BLaER1 treated with 17β-estradiol and CSF1 and Interleukin-3, amounts not matched to agents 10 nM and 100 nM (cell line): ENCODE results near the gene ADARB2.

ENCODE experiments used
- H3K27ac ChIP-seq, 11 experiments: shearing (Covaris generic); formaldehyde crosslinking; 2 replicates each; pipeline ENCODE4 v1.8.1; 2022
- H3K27me3 ChIP-seq, 11 experiments: shearing (Covaris generic); formaldehyde crosslinking; 2 replicates each; pipeline ENCODE4 v1.8.1; 2022
- H3K36me3 ChIP-seq, 11 experiments: shearing (Covaris generic); formaldehyde crosslinking; 2 replicates each; pipeline ENCODE4 v1.8.1; 2022
- H3K4me1 ChIP-seq, 10 experiments: shearing (Covaris generic); formaldehyde crosslinking; 2 replicates each; pipeline ENCODE4 v1.8.1; 2022
- H3K4me2 ChIP-seq, 11 experiments: shearing (Covaris generic); formaldehyde crosslinking; 2 replicates each; pipeline ENCODE4 v1.8.1; 2022
- H3K4me3 ChIP-seq, 10 experiments: shearing (Covaris generic); formaldehyde crosslinking; 2 replicates each; pipeline ENCODE4 v1.8.1; 2022
- H3K9ac ChIP-seq, 11 experiments: shearing (Covaris generic); formaldehyde crosslinking; 2 replicates each; pipeline ENCODE4 v1.8.1; 2022
- H3K9me3 ChIP-seq, 11 experiments: shearing (Covaris generic); formaldehyde crosslinking; replicated peaks in 1 of 11; 2 replicates each; pipeline ENCODE4 v1.8.1; 2022
- H4K20me1 ChIP-seq, 11 experiments: shearing (Covaris generic); formaldehyde crosslinking; 2 replicates each; pipeline ENCODE4 v1.8.1; 2022
- Cebpa-rat ChIP-seq, 11 experiments: shearing (Covaris generic); IDR thresholded peaks; 2 replicates each; pipeline ENCODE4 v1.8.1; 2022

The ADARB2 gene

DNA sequence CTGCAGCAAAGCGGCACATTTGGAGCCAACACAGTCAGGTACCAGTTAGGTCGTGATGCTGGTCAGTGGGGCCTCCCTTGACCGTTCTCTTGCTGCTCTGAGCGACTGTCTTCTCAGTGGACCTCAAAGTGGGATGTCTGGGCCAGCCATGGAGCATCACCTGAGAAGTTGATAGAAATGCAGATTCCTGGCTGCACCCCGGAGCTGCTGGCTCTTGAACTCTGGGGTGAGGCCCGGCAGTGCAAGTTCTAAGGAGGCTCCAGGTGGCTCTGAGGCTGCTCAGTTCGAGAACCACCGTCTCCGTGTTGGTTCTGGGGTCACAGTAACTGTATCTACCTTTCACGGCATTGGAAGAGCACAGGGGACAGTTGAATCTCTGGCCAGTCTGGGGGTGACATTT, 533.6 kb downstream of the ADARB2 start:
- no peaks in the 10 kb centered on the region for H3K9me3 ChIP-seq
- H3K36me3 ChIP-seq = no peaks in the 10 kb centered on the region
- H4K20me1 ChIP-seq = 0 out of 22 replicates have a peak, but pooled peaks cover 0 to 7% (median 0%) of the 10 kb centered on the region in 11 experiments
- H3K27me3 ChIP-seq = no peaks in the 10 kb centered on the region
- no peak overlapping the region for H3K4me2 ChIP-seq
- H3K4me1 ChIP-seq = no peaks in the 10 kb centered on the region
- TF ChIP-seq Cebpa-rat (IDR thresholded peaks at IDR 0.05) = no peak
- no peak overlapping the region for H3K27ac ChIP-seq
- no peak overlapping the region for H3K9ac ChIP-seq
- H3K4me3 ChIP-seq = no peak overlapping the region

DNA sequence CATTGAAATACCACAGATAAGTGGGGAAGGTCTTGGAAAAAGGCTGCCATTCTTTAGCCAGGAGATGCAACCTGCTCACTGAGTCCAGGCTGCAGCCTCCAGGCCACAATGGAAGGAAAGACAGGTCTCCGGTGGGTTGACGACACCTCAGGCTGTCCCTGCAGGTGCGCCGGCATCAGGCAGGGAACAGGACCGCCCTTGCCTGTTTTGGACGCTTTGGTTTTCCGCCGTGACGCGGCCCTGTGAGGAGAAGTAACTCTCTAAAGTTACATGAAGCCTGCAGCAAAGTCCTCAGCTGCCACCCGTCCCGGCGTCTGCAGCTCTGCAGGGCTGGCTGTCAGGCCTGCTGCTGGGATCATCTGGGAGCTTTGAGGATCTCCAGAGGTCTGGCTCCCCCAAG, 534.1 kb downstream of the ADARB2 start:
- no peaks in the 10 kb centered on the region for H3K36me3 ChIP-seq
- H3K9me3 ChIP-seq = no peaks in the 10 kb centered on the region
- H3K27me3 ChIP-seq = no peaks in the 10 kb centered on the region
- no peak overlapping the region for H3K4me2 ChIP-seq
- 0 out of 22 replicates have a peak, but pooled peaks cover 0 to 7% (median 0%) of the 10 kb centered on the region in 11 experiments for H4K20me1 ChIP-seq
- no peak overlapping the region for H3K27ac ChIP-seq
- TF ChIP-seq Cebpa-rat (IDR thresholded peaks at IDR 0.05) = no peak
- no peak overlapping the region for H3K4me3 ChIP-seq
- H3K9ac ChIP-seq = no peak overlapping the region
- no peaks in the 10 kb centered on the region for H3K4me1 ChIP-seq

DNA sequence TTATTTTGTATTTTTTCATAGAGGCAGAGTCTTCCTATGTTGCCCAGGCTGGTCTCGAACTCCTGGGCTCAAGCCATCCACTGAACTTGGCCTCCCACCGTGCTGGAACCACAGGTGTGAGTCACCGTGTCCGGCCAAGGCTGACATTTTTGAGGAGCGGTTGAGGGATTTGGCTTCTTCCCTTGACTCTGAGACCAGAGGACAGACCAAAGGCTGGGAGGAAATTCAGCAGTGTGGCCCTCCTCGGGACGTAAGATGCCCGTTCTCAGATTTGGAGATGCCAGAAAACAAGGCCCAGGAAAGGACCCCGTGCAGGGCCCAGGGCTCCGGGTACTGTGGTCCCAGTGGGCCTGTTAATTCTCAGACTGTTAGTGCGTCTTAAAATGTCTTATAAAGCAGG, 535.0 kb downstream of the ADARB2 start:
- Histone ChIP-seq H3K27me3 (no peaks in the 10 kb centered on the region), H3K36me3 (no peaks in the 10 kb centered on the region), H3K4me2 (no peak overlapping the region)

DNA sequence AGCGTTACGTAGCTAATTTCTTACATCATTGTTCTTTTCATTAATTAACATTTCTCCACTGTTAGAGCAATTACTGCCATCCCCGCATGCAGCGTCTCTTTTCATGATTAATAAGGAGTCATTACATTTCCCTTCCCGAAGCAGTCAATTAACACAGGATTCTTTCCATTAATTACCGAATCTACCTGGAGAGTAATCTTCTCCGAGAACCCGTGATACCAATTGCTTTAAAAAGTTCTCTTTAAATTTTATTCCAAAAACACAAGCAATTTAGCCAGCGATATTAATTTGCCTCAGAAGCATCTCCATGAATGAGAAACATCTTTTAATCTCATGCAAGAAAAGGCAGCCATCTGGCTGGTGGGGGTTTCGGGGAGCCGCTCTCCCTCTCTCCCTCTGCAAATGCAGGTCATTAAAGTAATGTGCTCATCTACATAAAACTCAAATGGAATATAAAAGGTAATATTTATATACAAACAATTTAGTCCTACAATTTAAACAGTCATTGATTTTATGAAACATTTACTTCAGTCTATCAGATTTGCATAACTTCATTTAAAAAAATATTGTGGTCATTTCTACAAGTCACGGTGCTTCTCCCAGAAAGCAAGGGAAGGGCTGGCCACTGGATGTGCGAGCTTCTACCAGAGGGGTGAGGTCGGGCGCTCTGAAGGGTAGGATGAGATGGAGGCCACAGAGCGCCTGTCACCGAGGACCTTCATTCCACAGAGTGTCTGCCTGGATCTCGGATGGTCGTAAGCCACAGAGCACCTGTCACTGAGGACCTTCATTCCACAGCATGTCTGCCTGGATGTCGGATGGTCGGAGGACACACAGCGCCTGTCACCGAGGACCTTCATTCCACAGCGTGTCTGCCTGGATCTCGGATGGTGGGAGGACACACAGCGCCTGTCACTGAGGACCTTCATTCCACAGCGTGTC, 536.2 kb downstream of the ADARB2 start:
- no peak overlapping the region for H3K4me2 ChIP-seq
- no peak for TF ChIP-seq Cebpa-rat (IDR thresholded peaks at IDR 0.05)
- H3K9ac ChIP-seq = no peak overlapping the region
- no peak overlapping the region for H3K4me3 ChIP-seq
- no peak overlapping the region for H3K27ac ChIP-seq
- no peaks in the 10 kb centered on the region for H3K9me3 ChIP-seq
- 0 out of 22 replicates have a peak, but pooled peaks cover 0 to 7% (median 0%) of the 10 kb centered on the region in 11 experiments for H4K20me1 ChIP-seq
- H3K27me3 ChIP-seq = no peaks in the 10 kb centered on the region
- H3K4me1 ChIP-seq = peaks cover 0 to 8% (median 3%) of the 10 kb centered on the region in 10 experiments; a peak in 8 of 20 replicates
- H3K36me3 ChIP-seq = no peaks in the 10 kb centered on the region

More for the DNA sequence above, 535.0 kb downstream of the ADARB2 start:
- no peak overlapping the region for H3K9ac ChIP-seq
- peaks cover 0 to 4% (median 1%) of the 10 kb centered on the region in 10 experiments; a peak in 8 of 20 replicates for H3K4me1 ChIP-seq
- H3K9me3 ChIP-seq = no peaks in the 10 kb centered on the region
- no peak overlapping the region for H3K27ac ChIP-seq
- TF ChIP-seq Cebpa-rat (IDR thresholded peaks at IDR 0.05) = no peak
- no peak overlapping the region for H3K4me3 ChIP-seq
- 0 out of 22 replicates have a peak, but pooled peaks cover 0 to 7% (median 0%) of the 10 kb centered on the region in 11 experiments for H4K20me1 ChIP-seq

DNA sequence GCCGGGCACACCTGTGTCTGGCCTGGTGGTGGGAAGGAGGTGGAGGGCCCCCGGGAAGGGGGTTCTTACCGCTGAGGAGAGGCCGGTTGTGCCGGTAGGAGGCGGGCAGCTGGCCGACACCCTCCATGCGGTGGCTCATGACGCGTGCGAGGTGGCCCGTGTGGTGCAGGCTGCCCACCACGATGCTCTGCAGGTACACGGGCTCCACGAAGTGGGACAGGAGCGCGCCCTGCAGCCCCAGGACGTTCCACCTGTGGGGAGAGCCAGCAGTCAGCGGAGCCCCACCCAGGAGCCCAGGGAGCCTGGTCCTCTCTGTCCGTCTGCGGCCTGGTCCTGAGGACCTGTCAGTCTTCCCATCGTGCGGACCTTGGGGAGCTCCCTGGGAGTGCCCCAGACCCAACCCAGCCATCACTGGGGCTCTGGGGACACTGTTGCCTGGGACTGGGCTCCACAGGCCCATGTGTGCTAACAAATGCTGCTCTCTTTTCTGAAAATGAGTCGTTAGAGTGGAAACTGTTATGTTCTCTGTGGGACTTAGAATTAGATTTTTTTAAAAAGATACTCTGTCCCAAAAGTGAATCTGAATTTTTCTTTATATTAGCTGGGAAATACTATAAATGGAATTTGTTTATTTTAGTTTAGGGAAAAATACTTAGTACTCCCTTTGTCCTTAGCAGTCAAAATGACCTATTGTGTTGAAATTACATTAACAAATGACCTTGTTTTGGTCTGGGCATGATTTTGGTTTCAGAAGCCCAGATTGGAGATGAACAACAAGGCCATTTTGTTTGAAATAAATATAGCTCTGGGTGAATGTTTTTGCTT, 537.2 kb downstream of the ADARB2 start:
- Histone ChIP-seq H3K27ac (no peak overlapping the region), H3K36me3 (no peaks in the 10 kb centered on the region), H4K20me1 (0 out of 22 replicates have a peak, but pooled peaks cover 0 to 7% (median 0%) of the 10 kb centered on the region in 11 experiments), H3K27me3 (no peaks in the 10 kb centered on the region), H3K4me3 (no peak overlapping the region), H3K9me3 (no peaks in the 10 kb centered on the region), H3K4me1 (peaks cover 0 to 8% (median 4%) of the 10 kb centered on the region in 10 experiments; a peak in 9 of 20 replicates), H3K4me2 (no peak overlapping the region), H3K9ac (no peak overlapping the region)
- TF ChIP-seq Cebpa-rat (IDR thresholded peaks at IDR 0.05) = no peak

DNA sequence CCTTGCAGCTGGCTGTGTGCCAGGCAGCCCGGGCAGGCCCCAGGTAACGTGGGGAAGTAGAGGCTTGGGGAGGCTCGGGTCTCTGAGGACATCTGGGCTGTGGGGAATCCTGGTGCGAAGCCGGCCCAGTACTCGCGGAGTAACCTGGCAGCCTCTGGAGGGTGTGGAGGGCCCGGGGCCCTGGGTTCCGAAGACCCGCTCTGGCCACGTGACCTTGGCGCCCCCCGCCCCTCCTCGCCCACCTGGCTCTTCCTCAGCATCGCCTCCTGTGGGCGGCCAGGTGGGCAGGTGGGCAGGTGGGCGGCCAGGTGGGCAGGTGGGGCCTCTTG, 538.0 kb downstream of the ADARB2 start:
- 0 out of 22 replicates have a peak, but pooled peaks cover 0 to 7% (median 0%) of the 10 kb centered on the region in 11 experiments for H4K20me1 ChIP-seq
- H3K36me3 ChIP-seq = no peaks in the 10 kb centered on the region
- no peak overlapping the region for H3K4me3 ChIP-seq
- H3K9me3 ChIP-seq = no peaks in the 10 kb centered on the region
- no peaks in the 10 kb centered on the region for H3K27me3 ChIP-seq
- no peak overlapping the region for H3K4me2 ChIP-seq
- no peak overlapping the region for H3K27ac ChIP-seq
- peaks cover 0 to 15% (median 7%) of the 10 kb centered on the region in 10 experiments; a peak in 10 of 20 replicates for H3K4me1 ChIP-seq
- H3K9ac ChIP-seq = no peak overlapping the region
- no peak for TF ChIP-seq Cebpa-rat (IDR thresholded peaks at IDR 0.05)

DNA sequence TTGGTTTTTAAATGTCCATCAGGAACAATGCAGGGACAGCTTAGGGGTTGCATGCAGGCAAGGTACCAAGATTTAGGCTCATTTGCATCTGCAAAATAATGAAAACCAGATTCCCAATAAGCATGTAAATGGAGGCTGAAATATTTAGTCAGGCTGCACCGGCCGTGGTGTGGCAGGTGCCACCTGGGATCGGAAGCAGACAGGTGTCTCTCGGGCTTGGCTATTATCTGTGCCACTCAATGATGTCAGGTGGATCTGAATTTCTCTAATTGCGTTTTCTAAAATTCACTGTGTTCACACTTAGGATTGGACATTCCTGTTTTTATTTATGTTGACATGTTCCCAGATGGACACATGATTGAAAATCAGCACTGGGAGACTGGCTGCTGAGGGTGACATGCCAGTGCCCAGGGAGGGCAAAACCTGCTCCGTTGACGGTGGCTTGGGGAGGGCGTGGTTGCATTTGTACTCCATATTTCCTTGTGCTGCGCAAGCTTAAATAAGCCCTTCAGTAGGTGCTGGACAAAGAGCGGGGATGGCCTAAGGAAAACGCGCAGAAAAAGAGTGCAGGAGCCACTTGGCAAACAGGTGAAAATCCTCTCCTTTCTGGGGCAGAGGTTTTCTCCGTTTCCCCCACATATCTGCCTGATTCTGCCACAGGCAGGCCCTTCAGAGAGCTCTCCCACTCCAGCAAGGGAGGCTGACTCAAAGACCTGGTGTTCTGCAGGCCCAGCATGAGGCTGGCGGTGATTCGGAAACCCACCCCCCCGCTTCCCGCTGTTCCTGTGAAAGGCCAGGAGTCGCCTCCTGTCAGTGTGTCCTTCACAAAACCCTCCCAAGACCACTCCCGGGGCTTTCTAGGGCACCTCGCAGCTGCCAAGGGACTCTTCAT, 538.6 kb downstream of the ADARB2 start:
- H3K27me3 ChIP-seq = no peaks in the 10 kb centered on the region
- no peak overlapping the region for H3K4me2 ChIP-seq
- H3K9ac ChIP-seq = no peak overlapping the region
- H3K4me3 ChIP-seq = no peak overlapping the region
- H4K20me1 ChIP-seq = 0 out of 22 replicates have a peak, but pooled peaks cover 0 to 5% (median 0%) of the 10 kb centered on the region in 11 experiments
- no peak overlapping the region for H3K27ac ChIP-seq
- H3K4me1 ChIP-seq = peaks cover 0 to 21% (median 12%) of the 10 kb centered on the region in 10 experiments; a peak in 11 of 20 replicates
- no peaks in the 10 kb centered on the region for H3K36me3 ChIP-seq
- no peak for TF ChIP-seq Cebpa-rat (IDR thresholded peaks at IDR 0.05)
- no peaks in the 10 kb centered on the region for H3K9me3 ChIP-seq

DNA sequence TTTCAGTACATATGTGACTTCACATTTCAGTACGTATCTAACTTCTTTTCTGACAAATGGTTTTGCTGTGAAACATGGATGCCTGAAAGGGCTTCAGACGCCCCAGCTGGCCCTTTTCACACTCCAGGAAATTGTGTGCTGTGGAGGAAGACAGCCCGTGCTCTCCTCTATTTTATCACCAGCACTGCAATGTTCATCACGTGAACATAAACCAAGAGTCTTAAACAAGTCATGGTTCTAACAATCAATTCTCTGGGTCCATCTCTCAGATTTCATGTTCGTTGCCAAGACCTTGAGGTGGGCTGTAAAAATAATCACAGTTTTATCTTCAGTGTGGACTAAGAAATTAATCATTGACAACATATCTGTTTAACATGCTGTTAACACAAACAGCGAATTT, 539.9 kb downstream of the ADARB2 start:
- Histone ChIP-seq H3K9ac (no peak overlapping the region), H3K27me3 (no peaks in the 10 kb centered on the region), H3K9me3 (no peaks in the 10 kb centered on the region), H3K27ac (no peak overlapping the region), H4K20me1 (no peaks in the 10 kb centered on the region), H3K4me2 (peak overlapping the region in 3 of 11 experiments; percentile 20 to 36 (median 23); a peak in 3 of 22 replicates), H3K4me1 (peaks cover 0 to 33% (median 24%) of the 10 kb centered on the region in 10 experiments; a peak in 13 of 20 replicates), H3K36me3 (no peaks in the 10 kb centered on the region), H3K4me3 (no peak overlapping the region)
- TF ChIP-seq Cebpa-rat (IDR thresholded peaks at IDR 0.05) = no peak
